OCI-LY3 (cell line): ENCODE measurements around the gene PILRA.

ENCODE experiments used
- CTCF ChIP-seq: fragments of 200-600, 300-600 bp; sonication (generic); IDR thresholded peaks from 2 replicates; pipeline ENCODE4 v1.5.1; 2014; ENCODE audit warnings: antibody characterized with exemption, low read length, low read depth
- EZH2phosphoT487 ChIP-seq: fragments of 200-600 bp; shearing (Covaris generic); IDR thresholded peaks from 2 replicates; pipeline ENCODE4 v1.6.1; 2018; ENCODE audit warnings: antibody characterized with exemption, mixed run types, low read depth

GRCh38 chr7:100353685-100354330 is 19.5 kb upstream of the PILRA start:
- TF ChIP-seq EZH2phosphoT487: no peak
- TF ChIP-seq CTCF: no peak
